K562 (cell line): Measurements from ENCODE around the gene GPM6B. TPM values are rescaled to one million over a fixed set of nuclear protein-coding genes. Genes with fewer than 3 reads are reported as not detected.

Source experiments
- polyA plus RNA-seq, 8 experiments: library from polyadenylated mRNA; depleted of rRNA in 4 of 8; stranded (reverse) in 5 of 8; unstranded in 3 of 8; fragments of >200 nt; fragmentation: Nextera tagmentation in 2 of 8; fragmentation: Illumina TruSeq in 1 of 8; extraction: Ambion mirVana in 2 of 8; extraction: Trizol in 1 of 8; gene quantifications; 2 replicates each; pipeline versions ENCODE4 v1.2.1 to v1.2.3, GENCODE V29; 2011 to 2014; ENCODE audit warnings: inconsistent platforms in 1 of 8, missing spikeins in 1 of 8
- total RNA-seq, 7 experiments: library from RNA; depleted of rRNA in 6 of 7; stranded (reverse); fragments of >200 nt in 6 of 7; fragmentation: Illumina TruSeq in 2 of 7; extraction: Trizol in 2 of 7; gene quantifications; 2 replicates each; pipeline versions ENCODE4 v1.2.1 to v1.2.3, GENCODE V29; 2011 to 2021; ENCODE audit warnings: low replicate concordance in 1 of 7
- TF ChIP-seq, protein P1 (sequence below): fragments of 450-650 bp; IDR thresholded peaks from 2 replicates; pipeline ENCODE4 v1.6.1; 2016; ENCODE audit warnings: mild to moderate bottlenecking, moderate library complexity

The GPM6B gene
- total and polyA plus RNA-seq, 9 of the 15 experiments (the other 6 are each of a cell fraction or from before 2014, with no cell fraction given): 0.14 to 0.32 TPM; not detected in 7

DNA sequence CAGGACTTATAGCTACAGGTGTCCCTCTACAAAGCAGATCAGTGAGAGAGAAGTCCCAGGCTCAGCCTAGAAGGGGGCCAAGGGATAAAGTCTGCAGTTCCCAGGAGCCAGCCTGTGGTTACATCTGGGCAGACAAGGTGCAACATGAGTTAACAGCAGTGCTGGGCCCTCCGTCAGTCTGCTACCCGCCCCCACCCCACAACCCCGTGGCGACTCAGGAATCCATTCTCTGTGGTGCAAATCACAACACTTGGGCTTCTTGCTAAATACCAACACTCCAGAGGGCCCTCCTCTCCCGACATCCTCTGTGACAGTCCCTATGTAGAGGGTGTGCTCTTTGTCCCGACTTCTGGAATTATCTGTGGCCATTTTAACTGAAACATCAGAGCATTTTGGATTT is 13.8 kb downstream of the GPM6B start (continued):
- TF ChIP-seq, protein P1, sequence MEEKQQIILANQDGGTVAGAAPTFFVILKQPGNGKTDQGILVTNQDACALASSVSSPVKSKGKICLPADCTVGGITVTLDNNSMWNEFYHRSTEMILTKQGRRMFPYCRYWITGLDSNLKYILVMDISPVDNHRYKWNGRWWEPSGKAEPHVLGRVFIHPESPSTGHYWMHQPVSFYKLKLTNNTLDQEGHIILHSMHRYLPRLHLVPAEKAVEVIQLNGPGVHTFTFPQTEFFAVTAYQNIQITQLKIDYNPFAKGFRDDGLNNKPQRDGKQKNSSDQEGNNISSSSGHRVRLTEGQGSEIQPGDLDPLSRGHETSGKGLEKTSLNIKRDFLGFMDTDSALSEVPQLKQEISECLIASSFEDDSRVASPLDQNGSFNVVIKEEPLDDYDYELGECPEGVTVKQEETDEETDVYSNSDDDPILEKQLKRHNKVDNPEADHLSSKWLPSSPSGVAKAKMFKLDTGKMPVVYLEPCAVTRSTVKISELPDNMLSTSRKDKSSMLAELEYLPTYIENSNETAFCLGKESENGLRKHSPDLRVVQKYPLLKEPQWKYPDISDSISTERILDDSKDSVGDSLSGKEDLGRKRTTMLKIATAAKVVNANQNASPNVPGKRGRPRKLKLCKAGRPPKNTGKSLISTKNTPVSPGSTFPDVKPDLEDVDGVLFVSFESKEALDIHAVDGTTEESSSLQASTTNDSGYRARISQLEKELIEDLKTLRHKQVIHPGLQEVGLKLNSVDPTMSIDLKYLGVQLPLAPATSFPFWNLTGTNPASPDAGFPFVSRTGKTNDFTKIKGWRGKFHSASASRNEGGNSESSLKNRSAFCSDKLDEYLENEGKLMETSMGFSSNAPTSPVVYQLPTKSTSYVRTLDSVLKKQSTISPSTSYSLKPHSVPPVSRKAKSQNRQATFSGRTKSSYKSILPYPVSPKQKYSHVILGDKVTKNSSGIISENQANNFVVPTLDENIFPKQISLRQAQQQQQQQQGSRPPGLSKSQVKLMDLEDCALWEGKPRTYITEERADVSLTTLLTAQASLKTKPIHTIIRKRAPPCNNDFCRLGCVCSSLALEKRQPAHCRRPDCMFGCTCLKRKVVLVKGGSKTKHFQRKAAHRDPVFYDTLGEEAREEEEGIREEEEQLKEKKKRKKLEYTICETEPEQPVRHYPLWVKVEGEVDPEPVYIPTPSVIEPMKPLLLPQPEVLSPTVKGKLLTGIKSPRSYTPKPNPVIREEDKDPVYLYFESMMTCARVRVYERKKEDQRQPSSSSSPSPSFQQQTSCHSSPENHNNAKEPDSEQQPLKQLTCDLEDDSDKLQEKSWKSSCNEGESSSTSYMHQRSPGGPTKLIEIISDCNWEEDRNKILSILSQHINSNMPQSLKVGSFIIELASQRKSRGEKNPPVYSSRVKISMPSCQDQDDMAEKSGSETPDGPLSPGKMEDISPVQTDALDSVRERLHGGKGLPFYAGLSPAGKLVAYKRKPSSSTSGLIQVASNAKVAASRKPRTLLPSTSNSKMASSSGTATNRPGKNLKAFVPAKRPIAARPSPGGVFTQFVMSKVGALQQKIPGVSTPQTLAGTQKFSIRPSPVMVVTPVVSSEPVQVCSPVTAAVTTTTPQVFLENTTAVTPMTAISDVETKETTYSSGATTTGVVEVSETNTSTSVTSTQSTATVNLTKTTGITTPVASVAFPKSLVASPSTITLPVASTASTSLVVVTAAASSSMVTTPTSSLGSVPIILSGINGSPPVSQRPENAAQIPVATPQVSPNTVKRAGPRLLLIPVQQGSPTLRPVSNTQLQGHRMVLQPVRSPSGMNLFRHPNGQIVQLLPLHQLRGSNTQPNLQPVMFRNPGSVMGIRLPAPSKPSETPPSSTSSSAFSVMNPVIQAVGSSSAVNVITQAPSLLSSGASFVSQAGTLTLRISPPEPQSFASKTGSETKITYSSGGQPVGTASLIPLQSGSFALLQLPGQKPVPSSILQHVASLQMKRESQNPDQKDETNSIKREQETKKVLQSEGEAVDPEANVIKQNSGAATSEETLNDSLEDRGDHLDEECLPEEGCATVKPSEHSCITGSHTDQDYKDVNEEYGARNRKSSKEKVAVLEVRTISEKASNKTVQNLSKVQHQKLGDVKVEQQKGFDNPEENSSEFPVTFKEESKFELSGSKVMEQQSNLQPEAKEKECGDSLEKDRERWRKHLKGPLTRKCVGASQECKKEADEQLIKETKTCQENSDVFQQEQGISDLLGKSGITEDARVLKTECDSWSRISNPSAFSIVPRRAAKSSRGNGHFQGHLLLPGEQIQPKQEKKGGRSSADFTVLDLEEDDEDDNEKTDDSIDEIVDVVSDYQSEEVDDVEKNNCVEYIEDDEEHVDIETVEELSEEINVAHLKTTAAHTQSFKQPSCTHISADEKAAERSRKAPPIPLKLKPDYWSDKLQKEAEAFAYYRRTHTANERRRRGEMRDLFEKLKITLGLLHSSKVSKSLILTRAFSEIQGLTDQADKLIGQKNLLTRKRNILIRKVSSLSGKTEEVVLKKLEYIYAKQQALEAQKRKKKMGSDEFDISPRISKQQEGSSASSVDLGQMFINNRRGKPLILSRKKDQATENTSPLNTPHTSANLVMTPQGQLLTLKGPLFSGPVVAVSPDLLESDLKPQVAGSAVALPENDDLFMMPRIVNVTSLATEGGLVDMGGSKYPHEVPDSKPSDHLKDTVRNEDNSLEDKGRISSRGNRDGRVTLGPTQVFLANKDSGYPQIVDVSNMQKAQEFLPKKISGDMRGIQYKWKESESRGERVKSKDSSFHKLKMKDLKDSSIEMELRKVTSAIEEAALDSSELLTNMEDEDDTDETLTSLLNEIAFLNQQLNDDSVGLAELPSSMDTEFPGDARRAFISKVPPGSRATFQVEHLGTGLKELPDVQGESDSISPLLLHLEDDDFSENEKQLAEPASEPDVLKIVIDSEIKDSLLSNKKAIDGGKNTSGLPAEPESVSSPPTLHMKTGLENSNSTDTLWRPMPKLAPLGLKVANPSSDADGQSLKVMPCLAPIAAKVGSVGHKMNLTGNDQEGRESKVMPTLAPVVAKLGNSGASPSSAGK: no peak
